ENCODE measurements around the gene GIGYF2. TPM values are rescaled to one million over a fixed set of nuclear protein-coding genes. Genes with fewer than 3 reads are reported as not detected.
"Not testable (repeated sequence)": the region's sequence is repeated elsewhere in the genome, so short reads cannot be mapped to it uniquely, and the experiment has no call there.

GIGYF2 gene
- total RNA-seq, 1 experiment from 2014 or later = 52.5 TPM

DNA sequence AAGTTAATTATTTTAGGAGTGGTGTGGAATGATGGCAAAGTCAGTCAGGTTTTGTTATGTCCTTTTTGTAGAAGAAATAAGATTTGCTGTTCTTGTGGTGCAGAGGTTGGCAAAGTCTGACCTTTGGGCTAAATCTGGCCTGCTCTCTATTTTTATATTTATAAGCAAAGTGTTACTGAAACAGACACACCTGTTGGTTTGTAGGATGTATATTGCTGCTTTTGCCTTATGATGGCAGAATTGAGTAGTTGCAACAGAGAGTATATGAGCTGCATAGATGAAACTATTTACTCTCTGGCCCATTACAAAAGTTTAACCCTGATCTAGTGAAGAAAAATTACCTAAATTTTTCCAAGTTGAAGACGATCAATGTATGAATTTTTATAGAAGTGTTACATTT lies 113.3 kb downstream of the GIGYF2 start:
- DNase-seq (ENCODE audit: low read depth) = no peak

DNA sequence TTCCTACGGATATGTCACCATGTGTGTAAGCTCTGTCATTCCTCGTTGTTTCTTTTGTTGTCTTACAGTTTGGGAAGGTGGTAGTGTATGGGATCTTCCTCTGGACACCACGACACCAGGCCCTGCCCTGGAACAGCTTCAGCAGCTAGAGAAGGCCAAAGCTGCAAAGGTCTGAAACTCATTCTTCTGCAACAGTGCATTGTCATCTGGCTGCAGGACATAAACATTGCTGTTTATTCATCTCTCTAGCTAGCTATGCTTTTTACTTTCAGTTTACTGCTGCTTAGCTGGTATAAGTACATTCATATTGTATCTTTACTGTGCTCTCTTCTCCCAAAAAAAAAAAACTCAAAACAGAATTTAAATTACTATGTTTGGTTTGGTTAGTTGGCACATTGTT lies 118.4 kb downstream of the GIGYF2 start:
- no peak for DNase-seq (ENCODE audit: low read depth)

DNA sequence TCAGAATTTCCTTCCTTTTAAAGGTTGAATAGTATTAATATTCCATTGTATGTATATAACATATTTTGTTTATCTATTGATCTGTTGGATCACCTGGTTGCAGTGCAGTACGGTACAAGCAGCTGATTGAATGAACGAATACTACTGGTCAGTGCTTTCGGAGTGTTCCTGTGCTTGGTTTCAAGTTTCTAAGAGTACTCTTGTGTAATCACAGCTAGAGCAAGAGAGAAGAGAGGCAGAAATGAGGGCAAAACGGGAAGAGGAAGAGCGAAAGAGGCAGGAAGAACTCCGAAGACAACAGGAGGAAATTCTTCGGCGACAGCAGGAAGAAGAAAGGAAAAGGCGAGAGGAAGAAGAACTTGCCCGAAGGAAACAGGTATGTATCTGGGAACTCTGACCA lies 119.5 kb downstream of the GIGYF2 start:
- DNase-seq (ENCODE audit: low read depth) = no peak

DNA sequence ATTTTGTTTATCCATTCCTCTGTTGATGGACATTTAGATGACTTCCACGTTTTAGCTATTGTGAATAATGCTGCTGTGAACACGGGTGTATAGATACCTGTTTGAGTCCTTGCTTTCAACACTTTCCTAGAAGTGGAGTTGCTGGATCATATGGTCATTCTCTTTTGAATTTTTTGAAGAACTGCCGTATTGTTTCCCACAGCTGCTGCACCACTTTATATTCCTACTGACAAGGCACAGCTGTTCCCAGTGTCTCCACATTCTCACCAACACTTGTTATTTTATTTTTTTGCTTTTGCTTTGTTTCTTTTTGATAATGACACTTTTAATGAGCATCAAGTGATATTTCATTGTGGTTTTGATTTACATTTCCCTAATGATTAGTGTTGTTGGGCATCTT lies 120.6 kb downstream of the GIGYF2 start:
- DNase-seq (ENCODE audit: low read depth) = peak; percentile 43

DNA sequence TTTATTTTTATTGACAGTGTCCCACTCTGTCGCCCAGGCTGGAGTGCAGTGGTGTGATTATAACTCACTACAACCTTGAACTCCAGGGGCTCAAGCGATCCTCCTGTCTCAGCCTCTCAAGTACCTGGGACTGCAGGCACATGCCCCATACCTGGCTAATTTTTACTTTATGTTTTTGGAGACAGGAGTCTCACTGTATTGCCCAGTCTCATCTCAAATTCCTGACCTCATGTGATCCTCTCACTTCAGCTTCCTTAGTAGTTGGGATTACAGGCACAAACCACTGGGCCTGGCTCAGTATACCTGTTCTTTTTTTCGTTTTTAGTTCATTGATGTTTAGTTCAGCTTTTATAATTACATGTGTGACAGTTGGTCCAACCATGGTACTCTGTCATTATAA lies 132.9 kb downstream of the GIGYF2 start:
- no peak for DNase-seq (ENCODE audit: low read depth)

DNA sequence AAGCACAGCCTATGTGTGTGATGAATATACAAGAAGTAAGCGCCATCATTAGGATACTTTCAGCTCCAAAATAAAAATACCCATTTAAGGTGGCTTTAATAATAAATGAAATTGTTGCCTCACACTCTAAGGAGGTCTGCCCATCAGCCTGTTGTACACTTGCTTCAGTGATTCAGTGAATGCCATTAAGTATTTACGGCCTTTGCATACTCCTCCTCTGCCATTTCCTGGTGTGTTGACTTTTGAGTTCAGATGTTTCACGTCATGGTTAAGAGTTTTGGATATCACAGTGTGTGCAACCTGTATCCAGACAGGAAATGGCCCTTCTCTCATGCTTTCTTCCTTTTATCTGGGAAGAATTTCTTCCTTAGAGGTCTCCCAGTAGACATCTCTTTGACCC lies 134.4 kb downstream of the GIGYF2 start:
- no peak for DNase-seq (ENCODE audit: low read depth)

DNA sequence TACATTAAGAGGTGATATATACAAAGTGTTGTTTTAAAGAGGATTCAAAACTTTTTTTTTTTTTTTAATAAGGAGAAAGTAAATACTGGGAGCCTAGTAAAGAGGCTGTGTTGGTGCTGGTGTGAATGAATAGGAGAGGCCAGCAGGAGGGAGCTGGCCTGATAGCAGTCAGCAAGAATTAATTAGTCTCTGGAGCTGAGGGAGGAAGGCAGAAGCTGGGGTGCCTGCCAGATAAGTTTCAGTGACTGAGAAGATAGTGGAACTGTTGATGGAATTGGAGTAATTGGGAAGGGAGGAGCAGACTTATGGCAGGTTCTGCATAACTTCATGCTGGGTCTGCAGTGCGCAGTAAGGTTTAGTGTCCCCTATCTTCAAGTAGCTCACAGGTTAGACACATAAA lies 136.7 kb downstream of the GIGYF2 start:
- DNase-seq (ENCODE audit: low read depth) = no peak

DNA sequence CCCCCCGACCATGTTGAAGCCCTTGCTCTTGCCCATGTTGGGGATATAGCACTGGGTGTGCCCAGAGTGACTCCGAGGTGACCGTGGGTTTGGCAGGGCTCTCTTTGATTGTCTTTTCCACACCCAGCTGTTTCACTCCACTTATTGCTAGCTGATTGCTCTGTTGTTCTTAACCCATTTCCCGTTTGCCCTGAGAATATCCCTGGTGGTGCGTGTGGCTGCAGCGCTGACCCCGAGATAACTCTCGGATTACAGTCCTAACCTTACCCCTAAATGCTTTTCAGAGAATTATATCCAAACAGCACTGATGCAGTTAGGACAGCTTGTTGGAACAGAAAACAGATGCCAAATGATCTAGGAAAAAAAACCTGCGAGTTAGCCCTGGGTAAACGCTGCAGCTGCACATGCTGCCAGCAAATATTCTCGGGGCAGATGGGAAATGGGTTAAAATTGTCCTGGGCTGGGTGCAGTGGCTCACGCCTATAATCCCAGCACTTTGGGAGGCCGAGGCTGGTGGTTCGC lies 138.6 kb downstream of the GIGYF2 start:
- DNase-seq (ENCODE audit: low read depth) = peak; percentile 34

DNA sequence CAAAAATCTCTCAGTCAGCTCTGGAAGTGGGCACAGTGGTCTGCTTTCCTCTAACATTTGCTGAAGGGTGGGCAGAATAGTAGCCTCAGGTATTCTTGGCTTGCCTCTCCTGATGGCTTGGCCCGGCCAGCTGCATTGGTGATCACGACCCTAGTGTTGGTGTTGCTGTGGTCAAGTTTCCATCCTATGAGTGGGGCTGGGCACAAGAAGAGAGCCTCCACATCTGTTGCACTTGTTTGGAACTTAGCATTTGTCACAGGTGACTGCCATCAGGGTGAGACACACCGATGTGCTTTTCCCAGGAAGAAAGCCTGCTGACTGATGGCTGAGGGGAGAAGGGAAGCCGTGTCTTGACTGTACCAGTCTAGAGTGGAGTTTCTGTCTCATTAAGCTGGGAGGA lies 139.8 kb downstream of the GIGYF2 start:
- no peak for DNase-seq (ENCODE audit: low read depth)

DNA sequence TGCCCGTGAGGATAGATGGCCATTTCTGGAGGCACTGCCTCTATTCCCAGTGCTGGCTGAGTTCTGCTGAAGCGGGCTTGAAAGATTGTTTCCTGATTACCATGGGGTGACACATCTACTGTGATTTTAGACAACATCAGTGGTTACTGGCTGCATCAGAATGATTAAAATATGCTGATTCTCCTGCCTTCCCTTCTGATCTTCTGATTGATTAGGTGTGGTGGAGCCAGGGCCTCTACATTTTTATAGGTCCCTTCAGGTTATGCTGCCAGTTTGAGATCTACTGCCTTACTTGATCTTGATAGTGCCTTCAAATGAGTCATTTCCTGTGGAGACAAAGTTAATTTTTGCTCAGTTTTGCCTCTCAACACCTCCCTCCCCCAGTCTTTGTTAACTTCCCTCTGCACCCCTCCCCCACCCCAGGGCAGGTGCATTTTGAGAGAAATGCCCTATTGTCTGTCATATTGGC lies 141.3 kb downstream of the GIGYF2 start:
- peak; percentile 28 for DNase-seq (ENCODE audit: low read depth)

DNA sequence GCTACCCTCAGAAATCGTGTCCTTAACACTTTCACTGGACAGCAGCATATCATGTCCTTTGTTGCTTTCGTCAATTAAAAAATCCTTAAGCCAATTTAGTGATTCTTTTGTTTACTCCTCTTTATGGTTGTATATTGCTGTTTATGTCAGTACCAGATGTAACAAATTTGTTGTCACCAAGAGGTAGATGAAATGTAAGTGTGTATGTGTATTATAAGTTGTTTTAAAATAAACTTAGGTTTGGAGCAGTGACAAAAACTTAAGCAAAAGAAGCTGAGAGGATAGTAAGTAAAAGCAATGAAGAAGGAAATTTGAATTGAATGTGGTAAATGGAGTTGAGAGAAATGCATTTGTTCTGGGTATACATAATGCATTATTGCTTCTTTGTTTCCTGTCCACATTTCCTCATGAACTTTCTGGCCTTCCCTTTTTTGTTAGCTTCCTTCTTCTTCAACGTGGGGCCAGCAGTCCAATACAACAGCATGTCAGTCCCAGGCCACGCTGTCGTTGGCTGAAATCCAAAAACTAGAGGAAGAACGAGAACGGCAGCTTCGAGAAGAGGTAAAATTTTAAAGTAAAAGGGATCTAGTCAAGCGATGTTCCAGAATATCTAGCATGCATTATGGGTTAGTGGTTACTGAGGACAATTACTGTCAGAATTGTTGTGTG lies 142.4 kb downstream of the GIGYF2 start:
- DNase-seq (ENCODE audit: low read depth) = no peak

DNA sequence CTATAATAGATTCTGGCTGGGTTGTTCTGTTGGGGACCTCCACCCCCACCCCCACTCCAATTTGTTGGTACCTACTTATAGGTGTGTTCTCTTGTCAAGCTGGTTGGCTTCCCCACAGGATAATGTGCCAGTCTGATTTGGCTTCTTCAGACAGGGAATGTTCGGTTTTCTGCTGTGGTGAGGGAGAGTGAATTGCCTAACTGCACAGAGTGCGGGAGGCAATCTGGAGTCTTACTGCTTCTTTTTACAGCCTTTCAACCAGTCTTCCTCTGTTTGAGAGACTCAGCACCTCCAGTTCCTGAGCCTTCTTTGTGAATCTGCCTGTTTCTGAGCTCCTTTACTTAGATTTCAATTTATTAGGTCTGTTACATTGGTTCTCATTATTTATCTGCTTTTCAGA lies 145.6 kb downstream of the GIGYF2 start:
- DNase-seq (ENCODE audit: low read depth) = no peak

DNA sequence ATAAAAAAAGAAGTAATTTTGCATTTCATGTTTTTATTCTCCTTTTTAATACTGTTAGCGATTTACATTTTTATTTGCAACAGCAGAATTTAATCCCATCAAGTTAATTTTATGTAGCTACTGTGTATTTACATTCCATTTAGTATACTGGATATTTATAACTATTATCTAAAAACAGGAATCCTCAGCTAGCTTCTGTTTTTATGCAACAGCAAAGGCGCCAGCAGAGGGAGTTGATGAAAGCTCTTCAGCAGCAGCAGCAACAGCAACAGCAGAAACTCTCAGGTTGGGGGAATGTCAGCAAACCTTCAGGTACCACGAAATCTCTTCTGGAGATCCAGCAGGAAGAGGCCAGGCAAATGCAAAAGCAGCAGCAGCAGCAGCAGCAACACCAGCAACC lies 146.7 kb downstream of the GIGYF2 start:
- no peak for DNase-seq (ENCODE audit: low read depth)

DNA sequence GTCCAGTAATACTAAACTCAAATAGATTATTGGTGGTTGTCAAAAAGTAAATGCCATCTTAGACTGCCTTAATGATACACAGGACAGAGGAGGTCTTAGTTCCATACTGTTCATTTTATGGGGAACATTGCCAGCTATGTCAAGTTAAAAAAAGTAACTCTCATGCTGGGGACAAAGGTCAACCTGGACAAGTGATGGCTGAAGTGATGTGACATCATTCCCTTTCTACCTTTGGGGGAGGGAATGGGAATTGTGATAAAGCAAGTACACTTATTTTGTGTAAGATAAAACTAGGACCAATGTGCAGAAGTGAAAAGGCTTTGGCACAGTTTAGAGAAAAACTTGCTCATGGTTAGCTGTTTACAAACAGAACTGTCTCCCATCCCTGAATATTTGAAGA lies 148.9 kb downstream of the GIGYF2 start:
- DNase-seq (ENCODE audit: low read depth) = no peak

DNA sequence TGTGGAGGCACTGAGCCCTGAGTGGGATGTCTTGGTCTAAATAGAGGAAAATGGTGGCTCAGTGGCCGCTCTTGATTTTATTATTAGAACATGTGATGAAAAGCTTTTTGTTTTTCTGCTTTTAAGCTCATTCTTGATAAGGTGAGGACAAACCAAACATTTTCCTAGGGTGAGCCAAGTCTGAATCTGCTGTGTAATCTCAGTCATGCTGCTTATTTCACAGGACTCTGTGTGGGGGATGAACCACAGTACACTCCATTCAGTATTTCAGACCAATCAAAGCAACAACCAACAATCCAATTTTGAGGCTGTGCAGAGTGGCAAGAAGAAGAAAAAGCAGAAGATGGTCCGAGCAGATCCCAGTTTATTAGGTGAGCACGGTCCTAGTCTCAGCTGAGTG lies 152.9 kb downstream of the GIGYF2 start:
- no peak for DNase-seq (ENCODE audit: low read depth)

DNA sequence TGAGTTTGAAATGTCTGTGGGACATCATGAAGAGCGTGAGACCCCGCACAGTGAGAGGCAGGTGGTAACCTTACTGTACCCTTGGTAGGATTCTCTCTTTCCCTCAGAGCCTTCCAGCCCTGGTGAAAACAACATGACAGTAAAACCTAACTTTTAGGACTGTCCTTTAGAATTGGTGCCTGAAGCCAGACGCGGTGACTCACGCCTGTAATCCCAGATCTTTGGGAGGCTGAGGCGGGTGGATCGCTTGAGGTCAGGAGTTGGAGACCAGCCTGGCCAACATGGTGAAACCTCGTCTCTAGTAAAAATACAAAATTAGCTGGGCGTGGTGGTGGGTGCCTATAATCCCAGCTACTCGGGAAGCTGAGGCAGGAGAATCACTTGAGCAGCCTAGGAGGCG lies 154.9 kb downstream of the GIGYF2 start:
- not testable (repeated sequence) for DNase-seq (ENCODE audit: low read depth)

DNA sequence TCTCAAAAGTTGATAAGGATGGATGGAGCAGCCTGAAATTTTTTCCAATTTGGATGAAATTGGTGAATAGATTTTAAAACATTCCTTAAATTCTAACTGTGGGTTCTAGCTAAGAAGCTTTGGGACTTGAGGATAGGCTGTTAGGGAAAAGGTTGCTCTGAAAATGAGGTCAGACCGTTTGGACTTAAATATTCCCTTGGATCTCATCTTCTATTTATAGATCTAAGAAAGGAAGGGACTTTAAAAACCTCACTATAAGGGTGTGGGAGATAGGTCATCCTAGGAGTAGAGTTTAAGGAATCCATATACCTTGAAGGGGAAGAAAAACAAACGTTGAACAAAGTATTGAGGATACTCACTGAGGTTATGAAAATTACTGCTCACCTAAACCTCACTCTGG lies 155.5 kb downstream of the GIGYF2 start:
- no peak for DNase-seq (ENCODE audit: low read depth)

DNA sequence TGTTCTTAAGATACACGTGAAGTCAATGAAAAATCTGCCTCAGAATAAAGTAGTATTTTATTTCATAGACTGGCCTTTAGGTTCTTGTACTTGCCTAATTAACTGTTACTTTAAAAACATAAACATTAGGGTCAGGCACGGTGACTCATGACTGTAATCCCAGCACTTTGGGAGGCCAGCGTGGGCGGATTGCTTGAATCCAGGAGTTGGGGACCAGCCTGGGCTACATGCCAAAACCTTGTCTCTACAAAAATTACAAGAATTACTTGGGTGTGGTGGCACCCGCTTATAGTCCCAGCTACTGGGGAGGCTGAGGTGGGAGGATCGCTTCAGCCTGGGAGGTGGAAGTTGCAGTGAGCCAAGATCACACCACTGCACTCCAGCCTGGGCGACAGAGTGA lies 157.0 kb downstream of the GIGYF2 start:
- peak; percentile 85 for DNase-seq (ENCODE audit: low read depth)

DNA sequence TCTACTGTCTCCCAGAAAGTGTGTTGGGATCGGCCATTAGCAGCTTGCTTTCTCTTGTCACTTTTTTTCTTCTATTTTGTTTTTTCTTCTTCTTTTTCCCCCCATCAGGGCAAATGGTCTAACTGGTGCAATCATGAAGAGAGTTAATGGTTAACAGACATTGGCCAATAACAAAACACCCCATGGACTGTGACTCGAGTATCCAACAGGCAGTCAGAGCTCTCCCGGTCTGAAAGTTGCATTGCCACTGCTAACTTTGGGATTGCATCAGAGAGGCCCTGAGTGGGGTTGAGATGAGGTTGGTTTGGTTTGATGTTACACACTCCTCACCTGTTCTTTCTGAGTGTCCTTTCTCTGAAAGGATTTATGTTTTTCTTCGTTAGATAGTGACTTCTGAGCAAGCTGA lies 160.0 kb downstream of the GIGYF2 start:
- DNase-seq (ENCODE audit: low read depth) = peak; percentile 20

DNA sequence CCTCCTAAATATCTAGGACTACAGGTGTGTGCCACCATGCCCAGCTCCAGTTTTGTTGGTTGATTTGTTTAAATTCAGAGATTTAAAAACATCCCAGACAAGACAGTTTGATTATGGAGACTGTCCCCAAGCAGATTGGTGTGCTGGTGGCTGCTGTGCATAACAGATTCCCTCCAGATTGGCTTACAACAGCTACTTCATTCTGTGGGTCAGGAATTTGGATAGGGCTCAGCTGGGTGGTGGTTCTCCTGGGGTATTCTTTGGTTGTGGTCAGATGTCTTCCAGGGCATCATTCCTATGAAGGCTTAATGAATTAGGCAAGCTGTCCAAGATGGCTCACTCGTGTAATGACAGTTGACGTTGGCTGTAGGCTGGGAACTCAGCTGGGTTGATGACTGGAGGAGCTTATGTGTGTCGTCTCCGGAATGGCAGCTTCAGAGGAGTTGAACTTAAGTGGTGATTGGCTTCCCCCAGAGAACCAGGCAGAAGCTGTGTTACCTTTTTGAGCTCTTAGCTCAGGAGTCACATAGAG lies 162.3 kb downstream of the GIGYF2 start:
- no peak for DNase-seq (ENCODE audit: low read depth)

DNA sequence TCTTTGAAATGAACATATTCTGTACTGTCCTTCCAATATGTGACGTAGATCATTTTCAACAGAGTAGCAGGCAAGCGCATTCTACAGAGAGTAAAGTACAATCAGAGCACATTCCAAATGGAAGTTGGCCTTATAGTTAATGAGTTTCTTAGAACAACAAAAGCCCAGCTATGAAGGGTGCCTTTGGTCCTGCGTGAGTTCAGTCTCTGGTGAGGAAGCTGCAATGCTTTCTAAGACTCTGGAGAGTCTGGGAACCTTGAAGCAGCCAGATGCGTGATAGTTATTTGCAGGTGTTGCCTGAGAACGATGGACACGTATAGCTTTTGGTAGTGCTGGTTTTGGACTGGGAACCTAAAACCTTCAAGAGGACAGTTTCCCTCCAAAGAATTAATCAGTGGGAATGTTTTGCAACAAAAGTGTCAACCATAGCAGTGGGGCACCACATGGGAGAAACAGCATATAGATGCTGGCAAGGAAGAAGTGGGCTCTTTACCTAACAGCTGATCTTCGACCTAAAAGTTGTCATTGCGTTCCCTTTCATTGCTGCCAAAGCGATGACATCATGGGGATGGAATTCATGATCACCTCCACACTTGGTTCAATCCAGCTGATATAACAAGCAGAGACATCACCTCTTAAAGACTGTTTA lies 163.6 kb downstream of the GIGYF2 start:
- no peak for DNase-seq (ENCODE audit: low read depth)

DNA sequence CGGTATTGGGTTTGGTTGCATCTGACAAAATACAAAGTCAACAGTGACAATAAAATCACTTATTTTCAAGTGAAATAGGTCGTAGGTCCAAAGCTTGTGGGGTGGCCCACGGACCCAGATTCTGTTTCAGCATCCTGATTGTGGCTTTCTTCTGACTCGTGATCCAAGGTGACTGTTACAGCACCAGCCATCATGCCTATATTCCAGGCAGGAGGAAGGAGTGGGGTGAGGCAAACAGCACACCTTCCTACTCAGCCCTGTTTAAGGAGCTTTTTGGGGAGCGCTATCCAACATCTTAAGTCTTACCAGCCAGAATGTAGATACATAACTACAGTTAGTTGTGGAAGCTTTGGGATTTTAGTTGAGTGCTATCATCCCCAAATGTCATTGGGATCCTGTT lies 164.2 kb downstream of the GIGYF2 start:
- DNase-seq (ENCODE audit: low read depth) = no peak

DNA sequence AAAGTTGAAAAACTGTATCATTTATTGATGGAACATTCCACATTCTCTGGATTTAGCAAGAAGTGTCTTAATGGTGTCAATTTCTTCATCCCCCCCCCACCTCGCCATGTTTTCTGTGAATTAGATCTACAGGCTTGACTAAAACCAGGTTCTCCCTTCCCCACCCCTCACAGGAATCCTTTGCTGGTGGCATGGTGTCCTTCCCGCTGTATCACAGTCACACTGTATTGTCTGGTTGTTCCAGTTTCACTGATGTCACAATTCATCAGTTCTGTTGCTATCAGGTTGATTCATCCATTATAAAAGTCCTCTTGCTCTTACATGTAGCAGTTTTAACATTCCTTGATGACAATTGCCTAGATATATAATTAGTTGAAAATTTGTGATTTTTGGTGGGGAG lies 166.9 kb downstream of the GIGYF2 start:
- DNase-seq (ENCODE audit: low read depth) = no peak

Measured in LHCN-M2 (cell line).